ENCODE data around the gene MAP2K5. TPM values are rescaled to one million over a fixed set of nuclear protein-coding genes. Genes with fewer than 3 reads are reported as not detected.

The MAP2K5 gene
- total RNA-seq, 1 donor from 2014 or later = 25.5 TPM

DNA sequence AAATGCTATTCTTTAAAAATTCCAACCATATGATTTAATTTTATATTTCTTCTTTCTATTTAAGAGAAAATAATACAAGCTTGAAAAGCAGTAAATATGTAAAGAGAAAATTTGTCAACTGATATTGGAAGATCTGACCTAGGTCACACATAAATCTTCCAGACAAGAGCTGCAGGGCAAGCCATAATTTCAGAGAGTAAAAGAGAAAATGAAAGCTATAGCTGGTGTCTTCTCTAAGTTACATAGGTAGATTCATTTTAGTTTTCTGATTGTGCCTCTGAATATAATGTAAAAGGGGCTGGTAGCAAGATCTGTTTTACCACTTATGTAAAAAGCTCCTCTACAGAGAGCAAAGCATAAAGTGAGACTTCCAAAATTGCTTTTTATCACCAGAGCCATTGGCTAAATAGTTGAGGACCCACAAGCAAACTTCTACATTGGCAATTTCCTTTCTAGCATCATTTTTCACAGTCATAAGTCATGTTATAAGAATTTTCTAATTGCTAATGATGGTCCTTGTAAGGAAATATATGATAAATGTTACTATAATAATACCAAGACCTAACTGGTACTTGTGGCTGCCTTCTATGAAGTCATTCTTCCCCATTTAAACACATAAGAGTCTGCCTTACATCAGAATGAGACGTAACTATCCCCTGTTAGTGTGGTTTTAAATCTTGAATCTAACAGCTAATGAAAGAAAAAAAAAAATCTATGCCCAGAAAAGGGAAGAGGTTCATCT is 202.0 kb downstream of the MAP2K5 start:
- H3K4me1 ChIP-seq = peaks cover 14% of the 10 kb centered on the region
- no peak overlapping the region for H3K27ac ChIP-seq
- DNase-seq = no peak
- no peak for ATAC-seq
- no peaks in the 10 kb centered on the region for H3K9me3 ChIP-seq
- TF ChIP-seq, protein P1, sequence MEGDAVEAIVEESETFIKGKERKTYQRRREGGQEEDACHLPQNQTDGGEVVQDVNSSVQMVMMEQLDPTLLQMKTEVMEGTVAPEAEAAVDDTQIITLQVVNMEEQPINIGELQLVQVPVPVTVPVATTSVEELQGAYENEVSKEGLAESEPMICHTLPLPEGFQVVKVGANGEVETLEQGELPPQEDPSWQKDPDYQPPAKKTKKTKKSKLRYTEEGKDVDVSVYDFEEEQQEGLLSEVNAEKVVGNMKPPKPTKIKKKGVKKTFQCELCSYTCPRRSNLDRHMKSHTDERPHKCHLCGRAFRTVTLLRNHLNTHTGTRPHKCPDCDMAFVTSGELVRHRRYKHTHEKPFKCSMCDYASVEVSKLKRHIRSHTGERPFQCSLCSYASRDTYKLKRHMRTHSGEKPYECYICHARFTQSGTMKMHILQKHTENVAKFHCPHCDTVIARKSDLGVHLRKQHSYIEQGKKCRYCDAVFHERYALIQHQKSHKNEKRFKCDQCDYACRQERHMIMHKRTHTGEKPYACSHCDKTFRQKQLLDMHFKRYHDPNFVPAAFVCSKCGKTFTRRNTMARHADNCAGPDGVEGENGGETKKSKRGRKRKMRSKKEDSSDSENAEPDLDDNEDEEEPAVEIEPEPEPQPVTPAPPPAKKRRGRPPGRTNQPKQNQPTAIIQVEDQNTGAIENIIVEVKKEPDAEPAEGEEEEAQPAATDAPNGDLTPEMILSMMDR (IDR thresholded peaks at IDR 0.05) = no peak
- no peaks in the 10 kb centered on the region for H3K27me3 ChIP-seq (ENCODE audit: low read depth)
- H3K36me3 ChIP-seq = peaks cover 5% of the 10 kb centered on the region
- intact Hi-C loops (cut with DNase I) = no loop called here
- H3K4me3 ChIP-seq = no peak overlapping the region

DNA sequence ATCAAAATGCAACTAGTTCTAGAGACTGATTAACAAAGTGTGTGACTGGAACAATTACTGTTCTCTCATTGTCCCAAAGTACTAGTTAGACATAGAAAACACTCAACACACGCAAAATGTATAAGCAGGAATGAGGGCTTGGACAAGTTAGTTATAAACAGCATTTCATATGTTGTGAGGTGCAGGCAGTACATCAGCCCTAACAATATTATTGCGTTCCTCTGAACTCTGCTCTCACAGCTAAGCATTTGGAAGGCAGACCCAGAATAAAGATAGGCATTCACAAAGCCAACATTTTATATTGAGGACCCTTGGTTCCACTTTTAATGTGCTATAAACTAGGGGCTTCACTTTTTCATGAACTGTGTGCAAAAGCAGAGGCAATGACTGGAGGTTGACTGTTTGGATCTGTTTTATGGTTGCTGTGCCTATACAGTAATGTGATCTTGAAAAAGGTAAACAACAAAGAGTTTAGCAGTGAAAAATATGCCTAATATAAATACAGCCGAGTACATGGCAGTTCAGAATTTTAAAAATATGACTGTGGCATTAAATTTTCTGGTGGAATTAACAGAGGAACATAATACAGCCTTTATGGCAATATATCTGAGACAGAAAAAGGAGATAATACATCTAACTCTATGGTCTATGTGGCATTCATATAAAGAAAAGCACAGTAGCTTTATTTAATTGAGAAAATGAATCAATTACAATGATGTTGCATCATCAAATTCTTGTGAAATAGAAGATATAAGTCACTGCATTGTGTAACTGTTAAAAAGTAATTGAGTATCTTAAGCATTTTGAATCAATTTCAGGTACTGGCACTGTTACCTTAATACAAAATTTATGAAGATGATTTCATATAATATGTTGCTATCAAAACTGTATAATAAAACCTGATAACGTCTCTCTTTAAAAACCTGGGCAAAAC is 202.8 kb downstream of the MAP2K5 start:
- H3K4me1 ChIP-seq = peaks cover 14% of the 10 kb centered on the region
- H3K9me3 ChIP-seq = no peaks in the 10 kb centered on the region
- no peak for DNase-seq
- intact Hi-C loops (cut with DNase I) = no loop called here
- ATAC-seq = no peak
- H3K4me3 ChIP-seq = no peak overlapping the region
- no peak overlapping the region for H3K27ac ChIP-seq
- TF ChIP-seq, protein P1 (IDR thresholded peaks at IDR 0.05) = no peak
- H3K36me3 ChIP-seq = peaks cover 5% of the 10 kb centered on the region
- H3K27me3 ChIP-seq (ENCODE audit: low read depth) = no peaks in the 10 kb centered on the region

DNA sequence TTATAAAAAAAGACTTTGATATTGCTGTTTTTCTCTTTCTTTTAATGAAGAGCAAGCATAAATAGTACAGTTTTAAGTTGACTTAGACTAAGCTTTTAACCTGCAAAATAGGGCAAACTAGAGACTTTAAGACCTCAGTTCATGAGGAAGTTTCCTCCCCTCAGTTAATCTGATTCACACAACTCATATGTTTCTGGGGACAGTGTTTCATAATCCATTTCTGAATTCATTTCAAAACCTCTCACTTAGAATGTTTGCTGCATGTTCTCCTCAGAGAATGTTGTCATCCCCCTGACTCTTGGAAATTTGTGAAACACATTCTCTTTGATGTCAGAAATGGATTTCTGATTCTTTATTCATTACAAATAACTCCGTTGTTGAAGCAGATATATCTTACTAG is 203.5 kb downstream of the MAP2K5 start:
- Histone ChIP-seq H3K36me3 (peaks cover 5% of the 10 kb centered on the region), H3K27me3 (ENCODE audit: low read depth) (no peaks in the 10 kb centered on the region), H3K4me3 (no peak overlapping the region), H3K9me3 (no peaks in the 10 kb centered on the region), H3K4me1 (peaks cover 14% of the 10 kb centered on the region), H3K27ac (no peak overlapping the region)
- no peak for DNase-seq
- TF ChIP-seq, protein P1 (IDR thresholded peaks at IDR 0.05) = no peak
- peak; percentile 49 to 73 for ATAC-seq
- intact Hi-C loops (cut with DNase I) = no loop called here

DNA sequence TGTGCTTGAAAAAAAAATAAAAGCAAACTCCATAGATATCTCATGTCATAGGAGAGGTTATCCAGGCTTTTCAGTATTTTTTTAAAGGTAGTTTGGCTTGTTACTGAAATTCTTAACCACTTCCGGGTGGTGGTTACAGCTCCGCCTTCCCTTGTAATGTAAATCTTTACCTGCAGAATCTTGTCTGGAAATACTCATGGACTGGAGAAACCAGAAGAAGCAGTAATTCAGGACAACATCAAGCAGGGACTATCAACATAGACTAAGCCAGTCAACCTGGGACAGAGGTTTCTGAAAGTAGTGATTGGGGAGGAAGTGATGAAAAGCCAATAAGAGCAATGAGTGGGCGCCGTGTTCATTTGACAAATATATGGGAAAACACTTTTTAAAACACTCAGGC is 203.9 kb downstream of the MAP2K5 start:
- no peak overlapping the region for H3K27ac ChIP-seq
- peaks cover 5% of the 10 kb centered on the region for H3K36me3 ChIP-seq
- intact Hi-C loops (cut with DNase I) = no loop called here
- no peak overlapping the region for H3K4me3 ChIP-seq
- H3K4me1 ChIP-seq = peaks cover 14% of the 10 kb centered on the region
- TF ChIP-seq, protein P1 (IDR thresholded peaks at IDR 0.05) = no peak
- no peaks in the 10 kb centered on the region for H3K27me3 ChIP-seq (ENCODE audit: low read depth)
- DNase-seq (no peak), ATAC-seq (no peak)
- no peaks in the 10 kb centered on the region for H3K9me3 ChIP-seq

DNA sequence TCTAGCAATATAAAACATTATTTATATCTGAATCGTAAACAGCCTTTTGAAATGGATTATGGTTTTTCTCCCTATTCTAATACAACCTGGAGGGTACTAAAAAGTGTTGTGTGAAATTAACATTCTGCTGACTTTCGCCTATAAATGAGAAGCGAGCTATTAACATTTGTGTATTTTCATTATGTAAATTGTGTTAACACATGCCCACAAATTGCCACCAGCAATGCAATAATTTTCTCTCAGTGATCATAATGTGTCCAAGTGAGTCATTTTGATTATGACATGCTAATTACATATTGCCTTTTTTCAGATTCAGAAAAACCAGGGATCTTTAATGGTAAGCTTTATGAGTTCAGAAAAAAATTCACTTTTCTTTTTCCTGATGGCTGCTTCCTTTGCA is 205.4 kb downstream of the MAP2K5 start:
- ATAC-seq = no peak
- H3K4me1 ChIP-seq = peaks cover 14% of the 10 kb centered on the region
- H3K9me3 ChIP-seq = no peaks in the 10 kb centered on the region
- H3K36me3 ChIP-seq = peaks cover 5% of the 10 kb centered on the region
- intact Hi-C loops (cut with DNase I) = no loop called here
- H3K27me3 ChIP-seq (ENCODE audit: low read depth) = no peaks in the 10 kb centered on the region
- no peak overlapping the region for H3K27ac ChIP-seq
- DNase-seq = no peak
- H3K4me3 ChIP-seq = no peak overlapping the region
- TF ChIP-seq, protein P1 (IDR thresholded peaks at IDR 0.05) = no peak
